Measurements from ENCODE around the gene PFDN2.

The PFDN2 gene

GRCh38 chr1:161054232-161054631, 63.6 kb downstream of the PFDN2 start:
- DNase-seq: no peak

GRCh38 chr1:161052899-161053298, 64.9 kb downstream of the PFDN2 start:
- DNase-seq: no peak

- DNase-seq: no peak
Observed at GRCh38 chr1:161051219-161051618, 66.6 kb downstream of the PFDN2 start.
